COLO668 (cell line): ENCODE measurements around the gene PARP16.

Experiments
- DNase-seq: peaks from one replicate; lab custom pipeline; 2025; ENCODE audit not compliant: unreplicated experiment; lab: John Stamatoyannopoulos, UW

Gene PARP16

GRCh38 chr15:65312400-65312916, 25.8 kb upstream of the PARP16 start:
- DNase-seq = no peak

GRCh38 chr15:65311760-65312159, 25.1 kb upstream of the PARP16 start:
- no peak for DNase-seq

GRCh38 chr15:65310431-65311137, 23.9 kb upstream of the PARP16 start:
- DNase-seq = no peak

- DNase-seq = no peak
Measured at GRCh38 chr15:65309882-65310418, 23.3 kb upstream of the PARP16 start.

DNA sequence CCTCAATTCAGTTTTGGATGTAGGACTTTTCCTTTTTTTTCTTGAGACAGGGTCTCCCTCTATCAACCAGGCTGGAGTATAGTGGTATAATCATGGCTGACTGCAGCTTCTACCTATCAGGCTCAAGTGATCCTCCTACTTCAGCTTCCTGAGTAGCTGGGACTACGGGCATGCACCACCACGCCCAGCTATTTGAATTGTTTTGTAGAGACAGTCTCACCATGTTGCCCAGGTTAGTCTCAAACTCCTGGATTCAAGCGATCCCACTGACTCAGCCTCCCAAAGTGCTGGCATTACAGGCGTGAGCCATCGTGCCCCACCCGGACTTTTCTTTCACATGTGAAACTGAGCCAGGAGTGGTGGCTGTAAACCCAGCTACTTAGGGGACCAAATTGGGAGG, 21.3 kb upstream of the PARP16 start:
- no peak for DNase-seq

DNA sequence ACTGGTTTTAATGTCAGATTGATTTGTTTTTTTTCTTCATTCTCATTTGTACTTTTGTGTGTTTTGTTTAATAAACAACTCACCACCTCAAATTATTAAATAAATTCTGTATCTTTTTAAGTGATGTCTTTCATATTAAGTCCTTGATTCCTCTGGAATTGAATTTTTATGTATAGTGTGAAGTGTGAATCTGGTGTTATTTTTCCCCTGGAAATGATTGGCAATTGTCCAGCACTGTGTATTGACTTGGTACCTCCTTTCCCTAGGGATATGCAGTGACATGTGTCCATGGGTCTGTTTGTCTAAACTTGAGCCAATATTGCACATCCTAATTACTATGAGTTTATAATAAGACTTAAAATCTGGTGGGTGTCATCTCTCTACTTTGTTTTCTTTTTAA, 19.9 kb upstream of the PARP16 start:
- DNase-seq = no peak

- DNase-seq = no peak
Measured at GRCh38 chr15:65305776-65306175, 19.1 kb upstream of the PARP16 start.

DNA sequence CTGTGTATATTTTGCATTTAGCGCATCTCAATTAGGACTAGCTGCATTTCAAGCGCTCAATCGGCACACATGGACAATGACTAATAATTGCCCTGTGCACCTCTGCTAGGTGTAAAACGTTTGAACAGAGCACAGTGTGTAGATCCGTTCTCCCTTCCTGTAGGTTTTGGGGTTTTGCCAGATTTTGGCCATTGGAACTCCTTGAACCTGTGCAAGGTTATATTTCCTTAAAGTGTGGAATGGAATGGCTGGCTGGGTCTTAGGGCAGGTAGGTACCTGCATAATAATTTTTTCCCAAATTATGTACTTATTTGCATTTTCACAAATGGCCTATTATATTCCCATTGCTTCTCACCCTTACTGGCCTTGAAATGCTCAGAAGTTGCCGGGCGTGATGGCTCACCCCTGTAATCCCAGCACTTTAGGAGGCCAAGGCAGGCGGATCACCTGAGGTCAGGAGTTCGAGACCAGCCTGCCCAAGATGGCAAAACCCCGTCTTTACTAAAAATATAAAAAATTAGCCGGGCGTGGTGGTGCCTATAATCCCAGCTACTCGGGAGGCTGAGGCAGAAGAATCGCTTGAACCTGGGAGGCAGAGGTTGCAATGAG, 18.6 kb upstream of the PARP16 start:
- DNase-seq = no peak

DNA sequence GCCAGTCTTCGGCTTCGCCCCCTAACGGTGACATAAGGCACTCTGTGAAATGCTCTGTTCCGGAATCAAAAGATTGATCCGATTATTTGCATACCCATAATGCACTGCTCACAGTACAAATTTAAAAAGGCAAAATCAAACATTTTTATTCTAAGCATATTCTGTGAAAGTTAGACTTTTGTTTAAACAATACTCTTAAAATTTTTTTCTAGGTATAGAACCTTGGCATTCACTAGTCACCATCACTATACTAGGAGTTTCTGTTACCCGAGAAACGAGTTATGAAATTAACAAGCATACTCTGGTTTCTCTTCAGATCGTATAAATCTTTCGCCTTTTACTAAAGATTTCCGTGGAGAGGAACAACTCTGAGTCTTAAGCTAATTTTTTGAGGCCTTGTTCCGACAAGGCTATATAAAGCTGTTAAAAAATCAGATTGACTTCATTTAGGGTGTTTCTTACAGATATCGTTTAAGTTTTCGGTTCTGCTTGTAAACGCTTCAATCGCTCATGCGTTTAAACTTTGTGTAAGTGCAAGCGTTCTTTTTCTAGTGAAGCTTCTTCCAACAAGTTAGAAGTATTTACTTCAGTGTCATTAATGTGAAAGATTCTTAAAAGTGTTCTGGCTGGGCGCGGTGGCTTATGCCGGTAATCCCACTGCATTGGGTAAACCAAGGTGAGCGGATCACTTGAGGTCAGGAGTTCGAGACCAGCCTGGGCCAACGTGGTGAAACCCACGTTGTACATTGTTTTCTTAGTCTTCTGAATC, 17.9 kb upstream of the PARP16 start, which contains the start of gene RNU5B-1:
Gene RNU5B-1 (plus strand): TSS at position 297 of the 769 bp plus-strand sequence.
- DNase-seq = peak; percentile 70

- peak; percentile 42 for DNase-seq
Measured at GRCh38 chr15:65303687-65304380, 17.2 kb upstream of the PARP16 start.

DNA sequence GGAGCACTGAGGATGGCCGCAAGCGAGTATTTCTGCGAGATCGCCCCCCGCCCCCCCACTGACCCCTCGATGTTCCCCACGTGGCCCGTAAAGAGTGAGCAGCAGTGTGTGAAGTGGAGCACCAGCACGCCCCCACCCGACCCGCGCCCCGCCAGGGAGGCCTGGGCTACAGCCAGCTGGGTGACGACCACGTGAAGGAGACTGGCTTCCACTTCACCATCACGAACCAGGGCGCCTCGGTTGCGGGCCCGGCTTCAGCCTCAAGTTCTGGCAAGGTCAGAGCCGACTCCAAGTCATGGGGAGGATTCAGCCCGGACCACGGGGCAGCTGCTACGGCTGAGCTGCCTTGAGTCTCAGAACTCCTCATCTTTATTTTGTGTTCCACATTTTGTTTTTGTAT, 15.4 kb upstream of the PARP16 start:
- no peak for DNase-seq

DNA sequence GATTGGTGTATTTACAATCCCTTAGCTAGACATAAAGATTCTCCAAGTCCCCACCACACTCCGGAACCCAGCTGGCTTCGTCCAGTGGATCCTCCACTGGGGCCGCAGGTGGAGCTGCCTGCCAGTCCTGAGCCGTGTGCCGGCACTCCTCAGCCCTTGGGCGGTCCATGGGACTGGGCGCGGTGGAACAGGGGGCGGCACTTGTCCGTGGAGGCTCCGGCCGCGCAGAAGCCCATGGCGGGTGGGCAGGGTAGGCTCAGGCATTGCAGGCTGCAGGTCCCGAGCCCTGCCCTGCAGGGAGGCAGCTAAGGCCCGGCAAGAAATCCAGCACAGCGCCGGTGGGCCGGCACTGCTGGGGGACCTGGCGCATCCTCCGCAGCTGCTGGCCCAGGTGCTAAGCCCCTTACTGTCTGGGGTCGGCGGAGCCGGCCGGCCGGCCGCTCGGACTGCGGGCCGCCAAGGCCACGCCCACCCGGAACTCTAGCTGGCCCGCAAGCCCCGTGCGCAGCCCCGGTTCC, 14.3 kb upstream of the PARP16 start:
- DNase-seq = no peak

- DNase-seq = no peak
Measured at GRCh38 chr15:65298731-65299130, 12.0 kb upstream of the PARP16 start.

- no peak for DNase-seq
Measured at GRCh38 chr15:65292938-65293518, 6.3 kb upstream of the PARP16 start.

- no peak for DNase-seq
Measured at GRCh38 chr15:65290228-65290627, 3.5 kb upstream of the PARP16 start.

DNA sequence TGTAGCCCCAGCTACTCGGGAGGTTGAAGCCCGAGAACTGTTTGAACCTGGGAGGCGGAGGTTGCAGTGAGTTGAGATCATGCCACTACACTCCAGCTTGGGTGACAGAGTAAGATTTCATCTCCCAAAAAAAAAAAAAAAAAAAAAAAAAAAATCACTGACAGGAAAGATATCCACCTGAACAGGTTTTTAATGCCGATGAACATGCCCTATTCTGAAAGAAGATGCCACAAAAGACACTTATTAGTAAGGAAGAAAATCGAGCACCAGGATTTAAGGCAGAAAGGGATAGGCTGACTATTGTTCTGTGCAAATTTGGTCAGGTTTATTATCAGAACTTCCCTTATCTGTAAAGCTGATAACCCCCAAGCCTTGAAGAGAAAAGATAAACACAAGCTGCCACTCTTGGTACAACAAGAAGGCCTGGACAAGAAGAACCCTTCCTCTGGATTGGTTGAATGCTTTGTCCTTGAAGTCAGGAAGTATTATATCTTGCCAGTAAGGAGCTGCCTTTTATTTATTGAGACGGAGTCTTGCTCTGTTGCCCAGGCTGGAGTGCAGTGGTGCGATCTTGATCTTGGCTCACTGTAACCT, 2.7 kb upstream of the PARP16 start:
- DNase-seq = no peak

GRCh38 chr15:65287520-65287855, 805 bp upstream of the PARP16 start:
- DNase-seq = no peak

DNA sequence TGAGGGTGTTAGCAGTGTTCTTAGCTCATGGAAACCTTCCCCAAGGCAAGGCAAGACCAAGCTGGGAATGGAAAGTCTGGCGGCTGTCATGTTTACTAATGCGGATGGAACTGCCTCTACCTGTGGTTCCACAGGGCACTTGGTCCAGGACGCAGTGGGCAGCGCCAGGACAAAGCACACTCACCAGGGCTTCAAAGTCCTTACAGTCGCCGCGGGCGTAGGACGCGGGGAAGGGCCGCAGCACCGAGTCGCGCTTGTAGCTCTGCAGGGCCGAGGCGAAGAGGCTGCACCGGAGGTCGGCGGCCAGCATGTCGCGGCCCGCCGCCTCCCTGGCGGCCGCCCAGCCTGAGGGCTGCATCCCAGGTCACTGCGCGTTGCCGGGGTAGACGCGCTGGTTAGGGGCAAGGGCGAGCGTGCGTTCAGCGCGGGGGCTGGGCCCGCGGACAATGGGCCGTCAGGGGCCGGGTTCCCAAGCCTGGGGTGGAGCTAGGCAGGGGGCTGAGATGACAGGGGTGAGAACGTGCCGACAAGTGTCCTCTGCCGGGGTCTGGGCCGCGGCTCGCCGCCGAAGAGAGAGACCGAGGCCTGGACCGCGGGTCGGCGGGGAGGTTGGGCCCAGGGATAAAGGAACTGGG, 497 bp downstream of the PARP16 start:
- DNase-seq = peak; percentile 65

DNA sequence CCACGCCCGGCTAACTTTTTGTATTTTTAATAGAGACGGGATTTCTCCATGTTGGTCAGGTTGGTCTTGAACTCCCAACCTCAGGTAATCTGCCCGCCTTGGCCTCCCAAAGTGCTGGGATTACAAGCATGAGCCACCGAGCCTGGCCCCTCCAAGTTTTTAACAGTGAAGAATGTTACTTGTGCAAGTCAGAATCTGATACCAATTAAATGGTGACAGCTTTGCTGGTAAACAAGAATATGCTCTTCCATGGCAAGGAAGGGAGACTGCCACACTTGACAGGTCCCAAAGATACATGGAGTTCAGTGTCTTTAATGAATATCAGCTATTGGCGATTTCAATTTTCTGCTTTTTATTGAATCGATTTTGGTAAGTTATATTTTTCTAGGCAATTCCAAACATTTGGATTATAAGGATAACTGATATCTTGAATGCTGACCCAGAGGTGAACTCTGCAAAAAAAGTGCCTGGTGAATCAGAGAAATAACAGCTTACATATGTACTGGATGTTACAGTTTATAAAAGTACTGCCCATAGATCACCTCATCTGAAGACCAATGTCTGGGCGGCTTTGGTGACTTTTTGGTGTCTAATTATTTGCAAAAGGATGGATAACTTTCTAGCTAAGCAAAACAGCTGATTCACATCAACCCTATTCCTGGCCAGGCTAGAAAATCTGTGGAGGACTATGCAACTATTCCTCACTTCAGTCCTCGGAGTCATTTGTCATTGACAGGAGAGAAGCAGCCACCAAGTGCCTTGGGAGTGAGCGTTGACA, 1.2 kb downstream of the PARP16 start:
- no peak for DNase-seq
